Subcutaneous adipose tissue (tissue), 4 donors: ENCODE results near the gene KRT8. TPM values are rescaled to one million over a fixed set of nuclear protein-coding genes. Genes with fewer than 3 reads are reported as not detected.

Experiments
- CTCF ChIP-seq: fragments of 450-650 bp; IDR thresholded peaks from one replicate; pipeline ENCODE4 v1.5.1; 2016; ENCODE audit warnings: low read depth, mild to moderate bottlenecking, control low read depth, antibody characterized with exemption, moderate library complexity
- total RNA-seq, 4 donors: library from RNA; depleted of rRNA; stranded (reverse); fragments of >200 nt; gene quantifications; one replicate each; pipeline ENCODE4 v1.1.0, GENCODE V29; 2016

The KRT8 gene
- total RNA-seq, 4 donors from 2014 or later, result 5.5 to 11.7 (median 8.7) TPM

GRCh38 chr12:52891044-52891443, 13.8 kb downstream of the KRT8 start:
- no peak for TF ChIP-seq CTCF

GRCh38 chr12:52890417-52890816, 14.5 kb downstream of the KRT8 start:
- no peak for TF ChIP-seq CTCF

GRCh38 chr12:52884526-52885293, 20.2 kb downstream of the KRT8 start:
- no peak for TF ChIP-seq CTCF

GRCh38 chr12:52879394-52880351, 25.2 kb downstream of the KRT8 start:
- TF ChIP-seq CTCF, result no peak

GRCh38 chr12:52878507-52879393, 26.1 kb downstream of the KRT8 start:
- no peak for TF ChIP-seq CTCF

GRCh38 chr12:52877242-52877641, 27.6 kb downstream of the KRT8 start:
- TF ChIP-seq CTCF, result no peak
